ENCODE data around the gene CCL20.

The CCL20 gene

DNA sequence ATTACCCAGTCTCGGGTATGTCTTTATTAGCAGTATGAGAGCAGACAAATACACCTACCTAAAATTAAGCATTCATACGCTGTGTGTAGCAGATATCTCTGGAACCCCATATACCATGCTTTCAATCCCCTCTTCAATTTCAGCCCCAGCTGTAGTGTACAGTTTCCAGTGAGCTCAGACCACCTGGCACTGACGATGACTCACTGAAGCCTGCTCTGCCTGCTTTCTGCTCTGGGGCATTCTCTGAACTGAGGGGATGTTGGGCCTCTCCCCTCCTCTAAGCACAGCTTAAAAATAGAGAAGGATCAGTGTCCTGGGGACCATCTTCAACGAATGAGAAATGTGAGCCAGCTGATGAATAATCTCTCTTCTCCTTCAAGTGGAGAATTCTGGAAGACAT is 8.7 kb upstream of the CCL20 start:
- no peak overlapping the region for H3K4me3 ChIP-seq (ENCODE audit: low read depth, low read length)
- TF ChIP-seq, protein P1, sequence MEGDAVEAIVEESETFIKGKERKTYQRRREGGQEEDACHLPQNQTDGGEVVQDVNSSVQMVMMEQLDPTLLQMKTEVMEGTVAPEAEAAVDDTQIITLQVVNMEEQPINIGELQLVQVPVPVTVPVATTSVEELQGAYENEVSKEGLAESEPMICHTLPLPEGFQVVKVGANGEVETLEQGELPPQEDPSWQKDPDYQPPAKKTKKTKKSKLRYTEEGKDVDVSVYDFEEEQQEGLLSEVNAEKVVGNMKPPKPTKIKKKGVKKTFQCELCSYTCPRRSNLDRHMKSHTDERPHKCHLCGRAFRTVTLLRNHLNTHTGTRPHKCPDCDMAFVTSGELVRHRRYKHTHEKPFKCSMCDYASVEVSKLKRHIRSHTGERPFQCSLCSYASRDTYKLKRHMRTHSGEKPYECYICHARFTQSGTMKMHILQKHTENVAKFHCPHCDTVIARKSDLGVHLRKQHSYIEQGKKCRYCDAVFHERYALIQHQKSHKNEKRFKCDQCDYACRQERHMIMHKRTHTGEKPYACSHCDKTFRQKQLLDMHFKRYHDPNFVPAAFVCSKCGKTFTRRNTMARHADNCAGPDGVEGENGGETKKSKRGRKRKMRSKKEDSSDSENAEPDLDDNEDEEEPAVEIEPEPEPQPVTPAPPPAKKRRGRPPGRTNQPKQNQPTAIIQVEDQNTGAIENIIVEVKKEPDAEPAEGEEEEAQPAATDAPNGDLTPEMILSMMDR (IDR thresholded peaks at IDR 0.05; ENCODE audit: low read depth, low read length) = no peak

DNA sequence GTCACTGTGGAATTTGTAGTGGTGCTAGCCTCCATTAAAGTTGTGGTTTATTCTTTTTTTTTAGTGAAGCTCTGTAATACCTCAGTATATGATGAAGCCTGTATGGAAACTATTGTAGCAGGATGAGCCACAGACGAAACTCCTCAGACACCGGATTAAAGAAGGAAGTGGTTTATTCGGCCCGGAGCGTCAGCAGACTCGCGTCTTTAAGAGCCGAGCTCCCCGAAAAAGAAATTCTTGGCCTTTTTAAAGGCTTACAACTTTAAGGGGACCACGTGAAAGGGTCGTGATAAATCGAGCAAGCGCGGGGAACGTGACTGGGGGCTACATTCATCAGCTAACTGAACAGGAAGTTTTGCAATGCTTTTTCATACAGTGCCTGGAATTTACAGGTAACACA is 8.1 kb upstream of the CCL20 start:
- H3K4me3 ChIP-seq (ENCODE audit: low read depth, low read length) = no peak overlapping the region
- TF ChIP-seq, protein P1 (IDR thresholded peaks at IDR 0.05; ENCODE audit: low read depth, low read length) = no peak

DNA sequence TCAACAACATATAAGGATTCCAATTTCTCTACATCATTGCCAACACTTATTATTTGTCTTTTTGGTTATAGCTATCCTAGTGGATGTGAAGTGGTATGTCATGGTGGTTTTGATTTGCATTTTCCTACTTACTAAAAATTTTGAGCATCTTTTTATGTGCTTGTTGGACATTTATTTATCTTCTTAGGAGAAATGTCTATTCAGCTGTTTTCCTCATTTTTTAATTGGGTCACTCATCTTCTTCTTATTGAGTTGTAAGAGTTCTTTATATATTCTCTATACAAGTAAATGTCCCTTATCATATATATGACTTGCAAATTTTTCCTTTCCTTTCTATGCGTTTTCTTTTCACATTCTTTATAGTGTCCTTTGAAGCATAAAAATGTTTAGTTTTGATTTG is 4.7 kb upstream of the CCL20 start:
- no peak overlapping the region for H3K4me3 ChIP-seq (ENCODE audit: low read depth, low read length)
- TF ChIP-seq, protein P1 (IDR thresholded peaks at IDR 0.05; ENCODE audit: low read depth, low read length) = no peak

DNA sequence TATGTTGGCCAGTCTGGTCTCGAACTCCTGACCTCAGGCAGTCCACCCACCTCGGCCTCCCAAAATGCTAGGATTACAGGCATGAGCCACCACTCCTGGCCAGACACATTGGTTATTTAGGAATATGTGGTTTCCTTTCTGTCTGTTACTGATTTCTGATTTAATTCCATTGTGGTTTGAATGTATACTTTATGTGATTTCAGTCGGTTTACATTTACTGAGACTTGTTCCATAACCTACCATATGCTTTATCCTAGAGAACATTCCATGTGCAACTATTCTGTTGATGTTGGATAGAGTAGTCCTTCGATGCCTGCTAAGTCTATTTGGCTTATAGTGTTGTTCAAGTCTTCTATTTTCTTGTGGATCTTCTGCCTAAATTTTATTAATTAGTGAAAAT is 1.6 kb upstream of the CCL20 start:
- TF ChIP-seq, protein P1 (IDR thresholded peaks at IDR 0.05; ENCODE audit: low read depth, low read length) = no peak
- no peak overlapping the region for H3K4me3 ChIP-seq (ENCODE audit: low read depth, low read length)

DNA sequence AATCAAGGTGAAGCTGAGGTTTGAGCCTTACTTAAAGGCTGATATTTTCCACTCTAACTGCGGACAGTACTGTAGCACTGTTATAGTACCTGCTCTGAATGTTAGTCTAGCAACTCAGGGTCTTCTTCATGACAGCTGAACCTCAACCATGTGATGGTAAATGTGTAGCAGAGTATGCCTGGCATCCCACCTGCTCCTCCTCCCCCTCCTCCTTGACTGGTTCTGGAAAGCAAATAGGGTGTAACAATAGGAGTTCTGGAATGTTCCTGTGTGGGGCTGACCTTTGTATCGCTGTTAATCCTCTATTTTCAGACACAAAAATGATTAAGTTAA is 447 bp upstream of the CCL20 start:
- TF ChIP-seq, protein P1 (IDR thresholded peaks at IDR 0.05; ENCODE audit: low read depth, low read length) = no peak
- H3K4me3 ChIP-seq (ENCODE audit: low read depth, low read length) = no peak overlapping the region

DNA sequence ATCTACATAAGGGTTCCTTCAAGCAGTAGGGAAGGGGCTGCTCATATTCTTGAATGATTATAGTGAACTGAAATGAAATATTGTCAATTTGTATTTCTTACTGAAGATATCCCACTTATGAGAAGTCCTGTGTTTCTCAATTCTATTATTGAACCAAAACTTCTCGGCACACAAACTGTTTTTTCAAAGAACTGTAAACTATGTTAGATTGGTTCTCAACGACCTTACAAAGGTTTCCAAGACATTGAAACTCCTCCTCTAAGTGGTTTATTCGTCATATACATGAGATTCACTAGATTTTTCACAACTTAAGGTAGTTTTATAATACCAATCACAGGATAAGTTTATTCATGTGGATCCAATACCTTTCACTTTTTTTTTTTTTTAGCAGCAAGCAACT is 1.4 kb downstream of the CCL20 start:
- TF ChIP-seq, protein P1 (IDR thresholded peaks at IDR 0.05; ENCODE audit: low read depth, low read length) = no peak
- H3K4me3 ChIP-seq (ENCODE audit: low read depth, low read length) = no peak overlapping the region

DNA sequence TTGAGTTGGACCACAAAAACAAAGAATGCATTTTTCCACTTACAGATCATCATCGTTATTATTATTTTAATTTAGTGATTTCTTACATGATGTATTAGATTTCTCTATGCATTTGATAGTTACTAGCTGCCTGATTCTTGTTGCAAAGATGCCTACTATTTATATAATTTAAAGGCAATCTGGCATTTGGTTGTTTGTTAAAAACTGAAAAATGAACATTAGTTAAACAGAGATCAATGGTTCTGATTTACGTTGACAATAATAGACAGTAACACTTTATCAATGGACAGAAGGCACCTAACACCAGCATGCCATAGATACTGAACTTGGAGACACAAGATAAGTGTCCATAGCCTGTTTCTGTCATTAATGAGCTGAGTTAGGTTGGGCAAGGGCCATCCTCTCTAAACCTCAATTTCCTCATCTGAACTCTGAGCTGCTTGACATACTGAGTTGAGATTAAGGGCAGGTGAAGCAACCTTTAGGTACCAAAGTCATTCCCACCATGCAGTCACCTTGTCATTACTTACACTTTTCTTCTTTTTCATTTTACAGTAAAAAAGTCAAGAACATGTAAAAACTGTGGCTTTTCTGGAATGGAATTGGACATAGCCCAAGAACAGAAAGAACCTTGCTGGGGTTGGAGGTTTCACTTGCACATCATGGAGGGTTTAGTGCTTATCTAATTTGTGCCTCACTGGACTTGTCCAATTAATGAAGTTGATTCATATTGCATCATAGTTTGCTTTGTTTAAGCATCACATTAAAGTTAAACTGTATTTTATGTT is 3.1 kb downstream of the CCL20 start:
- TF ChIP-seq, protein P1 (IDR thresholded peaks at IDR 0.05; ENCODE audit: low read depth, low read length) = no peak
- H3K4me3 ChIP-seq (ENCODE audit: low read depth, low read length) = no peak overlapping the region
